ENCODE results near the gene SENP7. TPM values are rescaled to one million over a fixed set of nuclear protein-coding genes. Genes with fewer than 3 reads are reported as not detected.

The SENP7 gene
- total and polyA plus RNA-seq, 2 donors (not counting 1 experiment from before 2014, with no cell fraction given) = 14.7 to 50.3 TPM

DNA sequence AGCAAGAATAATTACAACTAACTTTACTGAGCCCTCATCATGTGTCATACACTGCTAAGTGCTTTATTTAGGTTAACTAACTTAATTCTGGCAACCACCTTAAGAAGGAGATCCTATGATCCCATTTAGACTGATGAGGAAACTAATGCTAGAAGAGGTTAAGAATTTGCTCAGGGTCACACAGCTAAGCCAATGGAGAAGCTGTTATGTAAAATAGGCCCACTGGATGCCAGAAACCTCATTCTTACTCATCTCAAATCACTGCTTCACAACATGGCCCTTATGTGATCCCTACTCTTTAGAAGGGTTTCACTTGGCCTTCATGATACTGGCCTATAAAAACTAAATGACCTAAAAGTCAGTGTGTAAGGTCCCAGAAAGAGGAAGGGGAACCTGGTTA is 233.8 kb downstream of the SENP7 start:
- intact Hi-C loops (cut with micrococcal nuclease) = no loop called here
- Mint-ChIP-seq H3K4me1 (no peaks in the 10 kb centered on the region), H3K27me3 (no peaks in the 10 kb centered on the region), H3K9me3 (ENCODE audit: insufficient read depth) (no peaks in the 10 kb centered on the region), H3K27ac (no peak overlapping the region), H3K4me3 (no peak overlapping the region)
- Histone ChIP-seq H2AFZ (ENCODE audit: insufficient read depth, low read depth, low read length, poor library complexity, severe bottlenecking) (no peak overlapping the region), H3K9me3 (ENCODE audit: control extremely low read depth in 1 of 3, control insufficient read depth in 2 of 3, insufficient read depth in 1 of 3, low read length in 2 of 3) (no peaks in the 10 kb centered on the region), H3K9ac (ENCODE audit: low read length) (no peak overlapping the region), H3K4me1 (ENCODE audit: control insufficient read depth in 2 of 2, insufficient read depth in 2 of 2, low read length in 2 of 2) (no peaks in the 10 kb centered on the region), H3K36me3 (replicated peaks in 1 of 2; ENCODE audit: control extremely low read depth in 1 of 2, control insufficient read depth in 1 of 2, extremely low read depth in 1 of 2, insufficient read depth in 2 of 2, low read length in 1 of 2) (no peaks in the 10 kb centered on the region), H3K79me2 (ENCODE audit: control insufficient read depth, insufficient read depth, low read length) (no peaks in the 10 kb centered on the region), H4K20me1 (ENCODE audit: control insufficient read depth, insufficient read depth, low read length, poor library complexity, severe bottlenecking) (no peaks in the 10 kb centered on the region), H3K27ac (ENCODE audit: low read length in 2 of 2) (no peak overlapping the region), H3K4me3 (ENCODE audit: control extremely low read depth in 1 of 5, extremely low read depth in 1 of 5, insufficient read depth in 1 of 5, low read depth in 2 of 5, low read length in 4 of 5) (no peak overlapping the region), H3K4me2 (replicated peaks; ENCODE audit: low read depth, low read length, poor library complexity, severe bottlenecking) (no peak overlapping the region), H3K27me3 (replicated peaks in 1 of 4; ENCODE audit: control extremely low read depth in 1 of 4, control insufficient read depth in 3 of 4, insufficient read depth in 4 of 4, low read length in 3 of 4) (no peaks in the 10 kb centered on the region)
- DNase-seq = no peak
- no peak for ATAC-seq (ENCODE audit: low read depth)
- TF ChIP-seq, protein P1, sequence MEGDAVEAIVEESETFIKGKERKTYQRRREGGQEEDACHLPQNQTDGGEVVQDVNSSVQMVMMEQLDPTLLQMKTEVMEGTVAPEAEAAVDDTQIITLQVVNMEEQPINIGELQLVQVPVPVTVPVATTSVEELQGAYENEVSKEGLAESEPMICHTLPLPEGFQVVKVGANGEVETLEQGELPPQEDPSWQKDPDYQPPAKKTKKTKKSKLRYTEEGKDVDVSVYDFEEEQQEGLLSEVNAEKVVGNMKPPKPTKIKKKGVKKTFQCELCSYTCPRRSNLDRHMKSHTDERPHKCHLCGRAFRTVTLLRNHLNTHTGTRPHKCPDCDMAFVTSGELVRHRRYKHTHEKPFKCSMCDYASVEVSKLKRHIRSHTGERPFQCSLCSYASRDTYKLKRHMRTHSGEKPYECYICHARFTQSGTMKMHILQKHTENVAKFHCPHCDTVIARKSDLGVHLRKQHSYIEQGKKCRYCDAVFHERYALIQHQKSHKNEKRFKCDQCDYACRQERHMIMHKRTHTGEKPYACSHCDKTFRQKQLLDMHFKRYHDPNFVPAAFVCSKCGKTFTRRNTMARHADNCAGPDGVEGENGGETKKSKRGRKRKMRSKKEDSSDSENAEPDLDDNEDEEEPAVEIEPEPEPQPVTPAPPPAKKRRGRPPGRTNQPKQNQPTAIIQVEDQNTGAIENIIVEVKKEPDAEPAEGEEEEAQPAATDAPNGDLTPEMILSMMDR (IDR thresholded peaks at IDR 0.05) = no peak
- POLR2A ChIA-PET = no interaction called here
- CTCF ChIA-PET = no interaction called here

DNA sequence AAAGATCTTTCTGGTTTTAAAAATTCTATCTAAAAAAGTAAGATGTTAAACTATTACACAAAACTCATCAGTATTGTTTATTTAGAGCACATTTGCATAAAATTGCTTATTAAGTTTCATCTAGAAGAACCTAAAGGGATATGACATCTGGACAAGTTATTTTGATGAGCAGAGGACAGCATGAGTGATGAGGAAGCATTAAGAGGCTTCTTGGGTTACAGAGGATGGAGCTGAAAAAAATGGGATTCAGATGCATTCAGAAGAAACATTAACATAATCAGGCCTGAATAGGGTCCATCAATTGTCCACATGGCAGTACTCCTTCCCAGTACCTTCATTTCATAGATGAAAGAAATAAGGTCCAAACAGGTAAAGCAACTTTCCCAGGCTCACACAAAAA is 234.3 kb downstream of the SENP7 start:
- Mint-ChIP-seq H3K9me3 (ENCODE audit: insufficient read depth) (no peaks in the 10 kb centered on the region), H3K27ac (no peak overlapping the region), H3K27me3 (no peaks in the 10 kb centered on the region), H3K4me3 (no peak overlapping the region), H3K4me1 (no peaks in the 10 kb centered on the region)
- Histone ChIP-seq H3K4me1 (ENCODE audit: control insufficient read depth in 2 of 2, insufficient read depth in 2 of 2, low read length in 2 of 2) (no peaks in the 10 kb centered on the region), H3K9me3 (ENCODE audit: control extremely low read depth in 1 of 3, control insufficient read depth in 2 of 3, insufficient read depth in 1 of 3, low read length in 2 of 3) (no peaks in the 10 kb centered on the region), H3K27ac (ENCODE audit: low read length in 2 of 2) (no peak overlapping the region), H3K4me3 (ENCODE audit: control extremely low read depth in 1 of 5, extremely low read depth in 1 of 5, insufficient read depth in 1 of 5, low read depth in 2 of 5, low read length in 4 of 5) (no peak overlapping the region), H3K36me3 (replicated peaks in 1 of 2; ENCODE audit: control extremely low read depth in 1 of 2, control insufficient read depth in 1 of 2, extremely low read depth in 1 of 2, insufficient read depth in 2 of 2, low read length in 1 of 2) (no peaks in the 10 kb centered on the region), H2AFZ (ENCODE audit: insufficient read depth, low read depth, low read length, poor library complexity, severe bottlenecking) (no peak overlapping the region), H4K20me1 (ENCODE audit: control insufficient read depth, insufficient read depth, low read length, poor library complexity, severe bottlenecking) (no peaks in the 10 kb centered on the region), H3K79me2 (ENCODE audit: control insufficient read depth, insufficient read depth, low read length) (no peaks in the 10 kb centered on the region), H3K4me2 (replicated peaks; ENCODE audit: low read depth, low read length, poor library complexity, severe bottlenecking) (no peak overlapping the region), H3K9ac (ENCODE audit: low read length) (no peak overlapping the region), H3K27me3 (replicated peaks in 1 of 4; ENCODE audit: control extremely low read depth in 1 of 4, control insufficient read depth in 3 of 4, insufficient read depth in 4 of 4, low read length in 3 of 4) (no peaks in the 10 kb centered on the region)
- ChIA-PET POLR2A (no interaction called here), CTCF (no interaction called here)
- intact Hi-C loops (cut with micrococcal nuclease) = no loop called here
- DNase-seq (no peak), ATAC-seq (ENCODE audit: low read depth) (no peak)
- TF ChIP-seq, protein P1 (IDR thresholded peaks at IDR 0.05) = no peak
- no peak for TF ChIP-seq EZH2 (IDR thresholded peaks at IDR 0.05; ENCODE audit: borderline replicate concordance, insufficient read depth, low read depth, low read length, poor library complexity, severe bottlenecking)

Small RNAs within 50 kb of the gene (small RNA-seq; reads per million reads assigned to genes)
- not detected for gene RF00019 (ENCODE audit: insufficient read length, low read depth, low replicate concordance)

Other genes with a start within 250 kb of the SENP7 start
- gene IMPG2, start 192.6 kb downstream of the SENP7 start, total RNA-seq = 0.44 and 0.53 TPM in 2 replicates
- 0.21 and 0.22 TPM in 2 replicates for gene IMPG2, start 192.6 kb downstream of the SENP7 start, polyA plus RNA-seq
- gene TRMT10C, start 48.7 kb upstream of the SENP7 start, total RNA-seq = 25.2 and 25.3 TPM in 2 replicates
- 9.0 and 13.2 TPM in 2 replicates for gene TRMT10C, start 48.7 kb upstream of the SENP7 start, polyA plus RNA-seq
- gene PCNP, start 61.0 kb upstream of the SENP7 start, total RNA-seq = 156 and 157 TPM in 2 replicates
- 39.1 and 71.4 TPM in 2 replicates for gene PCNP, start 61.0 kb upstream of the SENP7 start, polyA plus RNA-seq
- 40.7 and 42.6 TPM in 2 replicates for gene ZBTB11, start 163.9 kb upstream of the SENP7 start, total RNA-seq
- 16.3 and 41.0 TPM in 2 replicates for gene ZBTB11, start 163.9 kb upstream of the SENP7 start, polyA plus RNA-seq
- gene RPL24, start 173.5 kb upstream of the SENP7 start, total RNA-seq = 1,022 and 1,072 TPM in 2 replicates
- 1,369 and 1,411 TPM in 2 replicates for gene RPL24, start 173.5 kb upstream of the SENP7 start, polyA plus RNA-seq
- gene CEP97, start 211.4 kb upstream of the SENP7 start, total RNA-seq = 15.0 and 15.4 TPM in 2 replicates
- 2.1 and 2.2 TPM in 2 replicates for gene CEP97, start 211.4 kb upstream of the SENP7 start, polyA plus RNA-seq

Data from B cell (primary cell).